Measurements from ENCODE around the gene STK40.

Gene STK40

GRCh38 chr1:36306902-36307456 lies 78.7 kb downstream of the STK40 start:
- peaks cover 49% of the 10 kb centered on the region for H3K36me3 ChIP-seq (ENCODE audit: control insufficient read depth, low read length)
- H3F3A ChIP-seq (ENCODE audit: control insufficient read depth, insufficient read depth) = peaks cover 28% of the 10 kb centered on the region
- H3K9me3 ChIP-seq (ENCODE audit: control insufficient read depth, insufficient read depth, low read length) = no peaks in the 10 kb centered on the region
- no peaks in the 10 kb centered on the region for H3K27me3 ChIP-seq (ENCODE audit: control insufficient read depth, low read length)
- TF ChIP-seq, protein P1, sequence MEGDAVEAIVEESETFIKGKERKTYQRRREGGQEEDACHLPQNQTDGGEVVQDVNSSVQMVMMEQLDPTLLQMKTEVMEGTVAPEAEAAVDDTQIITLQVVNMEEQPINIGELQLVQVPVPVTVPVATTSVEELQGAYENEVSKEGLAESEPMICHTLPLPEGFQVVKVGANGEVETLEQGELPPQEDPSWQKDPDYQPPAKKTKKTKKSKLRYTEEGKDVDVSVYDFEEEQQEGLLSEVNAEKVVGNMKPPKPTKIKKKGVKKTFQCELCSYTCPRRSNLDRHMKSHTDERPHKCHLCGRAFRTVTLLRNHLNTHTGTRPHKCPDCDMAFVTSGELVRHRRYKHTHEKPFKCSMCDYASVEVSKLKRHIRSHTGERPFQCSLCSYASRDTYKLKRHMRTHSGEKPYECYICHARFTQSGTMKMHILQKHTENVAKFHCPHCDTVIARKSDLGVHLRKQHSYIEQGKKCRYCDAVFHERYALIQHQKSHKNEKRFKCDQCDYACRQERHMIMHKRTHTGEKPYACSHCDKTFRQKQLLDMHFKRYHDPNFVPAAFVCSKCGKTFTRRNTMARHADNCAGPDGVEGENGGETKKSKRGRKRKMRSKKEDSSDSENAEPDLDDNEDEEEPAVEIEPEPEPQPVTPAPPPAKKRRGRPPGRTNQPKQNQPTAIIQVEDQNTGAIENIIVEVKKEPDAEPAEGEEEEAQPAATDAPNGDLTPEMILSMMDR (IDR thresholded peaks at IDR 0.05; ENCODE audit: low read depth, low read length, poor library complexity, severe bottlenecking) = no peak
- no peak for TF ChIP-seq EZH2phosphoT487 (IDR thresholded peaks at IDR 0.05; ENCODE audit: borderline replicate concordance, low read length)
- H3K4me2 ChIP-seq (ENCODE audit: low read length) = peak overlapping the region; percentile 93
- peak overlapping the region; percentile 56; the same call in 1 of the 2 replicates for H3K27ac ChIP-seq (ENCODE audit: low read depth, low read length)
- H3K4me1 ChIP-seq (ENCODE audit: control insufficient read depth, low read length) = peaks cover 38% of the 10 kb centered on the region
- H3K9me2 ChIP-seq (replicated peaks; ENCODE audit: control insufficient read depth, low read length) = no peaks in the 10 kb centered on the region
- H4K20me1 ChIP-seq (ENCODE audit: control insufficient read depth, insufficient read depth, low read depth, low read length) = no peaks in the 10 kb centered on the region
- 0 out of 2 replicates have a peak, but pooled peaks cover 5% of the 10 kb centered on the region for H3K79me2 ChIP-seq (ENCODE audit: control insufficient read depth, low read length)
- peak overlapping the region; percentile 89 for H3K4me3 ChIP-seq (ENCODE audit: low read length)

GRCh38 chr1:36306210-36306901 lies 79.4 kb downstream of the STK40 start, which contains the start of gene SH3D21:
Gene SH3D21 (plus strand): TSS chr1:36306368. CDS start chr1:36306421, 53 bp downstream.
- Histone ChIP-seq H3K9me2 (replicated peaks; ENCODE audit: control insufficient read depth, low read length) (no peaks in the 10 kb centered on the region), H3K79me2 (ENCODE audit: control insufficient read depth, low read length) (0 out of 2 replicates have a peak, but pooled peaks cover 5% of the 10 kb centered on the region), H3K9me3 (ENCODE audit: control insufficient read depth, insufficient read depth, low read length) (no peaks in the 10 kb centered on the region), H3K27ac (ENCODE audit: low read depth, low read length) (peak within 1 kb of the TSS; percentile 56), H3K4me3 (ENCODE audit: low read length) (peak within 1 kb of the TSS; percentile 89), H3F3A (ENCODE audit: control insufficient read depth, insufficient read depth) (peaks cover 28% of the 10 kb centered on the region), H4K20me1 (ENCODE audit: control insufficient read depth, insufficient read depth, low read depth, low read length) (no peaks in the 10 kb centered on the region), H3K36me3 (ENCODE audit: control insufficient read depth, low read length) (peaks cover 55% of the 10 kb centered on the region), H3K27me3 (ENCODE audit: control insufficient read depth, low read length) (no peaks in the 10 kb centered on the region), H3K4me1 (ENCODE audit: control insufficient read depth, low read length) (peaks cover 38% of the 10 kb centered on the region), H3K4me2 (ENCODE audit: low read length) (peak within 1 kb of the TSS; percentile 93)
- TF ChIP-seq, protein P1 (IDR thresholded peaks at IDR 0.05; ENCODE audit: low read depth, low read length, poor library complexity, severe bottlenecking) = peak; percentile 43
- no peak for TF ChIP-seq EZH2phosphoT487 (IDR thresholded peaks at IDR 0.05; ENCODE audit: borderline replicate concordance, low read length)

DNA sequence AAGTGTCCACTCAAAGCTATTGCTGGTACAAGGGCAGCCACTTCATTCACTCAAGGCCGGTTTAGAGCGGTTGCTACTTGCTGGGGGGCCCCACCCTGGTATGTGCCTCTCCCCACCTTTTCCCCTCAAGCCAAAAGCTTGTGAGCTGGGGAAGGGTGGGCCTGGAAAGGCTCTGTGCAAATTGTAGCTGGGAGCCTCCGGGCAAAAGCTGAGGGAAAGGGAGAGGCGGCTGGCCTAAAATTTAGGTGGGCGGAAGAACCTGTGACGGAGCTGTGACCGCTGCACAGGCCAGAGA lies 79.9 kb downstream of the STK40 start:
- Histone ChIP-seq H3K27me3 (ENCODE audit: control insufficient read depth, low read length) (no peaks in the 10 kb centered on the region), H3K36me3 (ENCODE audit: control insufficient read depth, low read length) (peaks cover 60% of the 10 kb centered on the region), H3K27ac (ENCODE audit: low read depth, low read length) (peak overlapping the region; percentile 56), H3F3A (ENCODE audit: control insufficient read depth, insufficient read depth) (peaks cover 32% of the 10 kb centered on the region), H3K79me2 (ENCODE audit: control insufficient read depth, low read length) (0 out of 2 replicates have a peak, but pooled peaks cover 5% of the 10 kb centered on the region), H3K4me2 (ENCODE audit: low read length) (peak overlapping the region; percentile 93), H3K4me3 (ENCODE audit: low read length) (peak overlapping the region; percentile 89), H3K4me1 (ENCODE audit: control insufficient read depth, low read length) (peaks cover 38% of the 10 kb centered on the region), H3K9me3 (ENCODE audit: control insufficient read depth, insufficient read depth, low read length) (no peaks in the 10 kb centered on the region), H3K9me2 (replicated peaks; ENCODE audit: control insufficient read depth, low read length) (no peaks in the 10 kb centered on the region), H4K20me1 (ENCODE audit: control insufficient read depth, insufficient read depth, low read depth, low read length) (no peaks in the 10 kb centered on the region)
- no peak for TF ChIP-seq EZH2phosphoT487 (IDR thresholded peaks at IDR 0.05; ENCODE audit: borderline replicate concordance, low read length)
- TF ChIP-seq, protein P1 (IDR thresholded peaks at IDR 0.05; ENCODE audit: low read depth, low read length, poor library complexity, severe bottlenecking) = no peak

Data from DOHH2 (cell line).